ENCODE results near the gene H6PD.
"Not testable (repeated sequence)": the region's sequence is repeated elsewhere in the genome, so short reads cannot be mapped to it uniquely, and the experiment has no call there.

The H6PD gene

DNA sequence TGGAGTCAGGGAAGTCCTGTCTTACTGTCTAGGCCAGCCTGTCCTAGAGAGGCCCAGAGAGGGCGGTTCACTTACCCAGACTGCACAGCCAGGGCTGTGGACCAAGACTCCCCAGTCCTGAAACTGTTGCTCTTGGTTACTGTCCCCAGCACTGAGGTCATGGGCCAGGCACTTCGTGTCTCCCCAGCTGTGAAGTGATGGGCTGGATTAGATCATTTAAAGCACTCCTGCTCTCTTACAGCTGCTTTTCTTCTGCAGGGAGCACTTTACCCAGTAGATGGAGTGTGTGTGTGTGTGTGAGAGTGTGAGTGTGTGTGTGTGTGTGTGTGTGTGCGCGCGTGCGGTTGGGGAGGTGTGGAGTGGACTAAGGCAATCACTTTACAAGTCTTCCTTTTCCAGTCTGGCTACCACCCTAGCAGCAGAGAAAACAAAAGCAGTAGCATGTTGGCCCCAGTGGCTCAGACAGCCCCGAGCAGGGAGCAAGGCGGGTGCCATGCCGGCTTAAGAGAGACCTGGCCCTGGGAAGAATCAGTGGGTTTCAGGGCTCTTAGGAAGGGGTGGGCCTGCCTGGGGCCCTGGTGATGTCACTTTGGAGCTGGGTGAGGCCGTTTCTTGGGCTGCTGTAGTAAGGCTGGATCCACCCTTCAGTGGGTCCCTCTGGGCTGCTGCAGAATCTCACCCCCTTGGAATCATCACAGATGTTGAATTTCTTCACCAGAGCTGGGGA lies 60.5 kb downstream of the H6PD start:
- FAIRE-seq (no peak), DNase-seq (ENCODE audit: low spot score) (peak; percentile 28)

DNA sequence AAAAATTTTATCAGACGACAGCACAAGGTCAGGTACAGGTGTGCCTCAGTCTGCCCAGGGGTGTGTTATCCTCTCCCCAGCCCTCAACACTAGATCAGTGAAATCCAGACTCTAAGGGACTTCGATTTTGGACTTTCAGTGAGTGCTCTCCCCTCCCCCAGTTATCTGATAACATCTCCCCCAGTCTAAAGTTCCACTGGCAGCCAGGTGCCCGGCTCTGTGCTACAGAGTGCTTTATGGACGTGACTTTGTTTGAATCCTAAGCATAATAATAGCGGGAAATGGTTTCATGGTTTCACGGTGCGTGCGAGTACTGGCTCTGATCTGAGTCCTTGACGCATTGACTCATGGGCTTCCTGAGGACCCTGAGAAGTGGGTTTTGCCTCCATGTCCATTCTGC lies 61.3 kb downstream of the H6PD start:
- no peak for FAIRE-seq
- DNase-seq (ENCODE audit: low spot score) = no peak

DNA sequence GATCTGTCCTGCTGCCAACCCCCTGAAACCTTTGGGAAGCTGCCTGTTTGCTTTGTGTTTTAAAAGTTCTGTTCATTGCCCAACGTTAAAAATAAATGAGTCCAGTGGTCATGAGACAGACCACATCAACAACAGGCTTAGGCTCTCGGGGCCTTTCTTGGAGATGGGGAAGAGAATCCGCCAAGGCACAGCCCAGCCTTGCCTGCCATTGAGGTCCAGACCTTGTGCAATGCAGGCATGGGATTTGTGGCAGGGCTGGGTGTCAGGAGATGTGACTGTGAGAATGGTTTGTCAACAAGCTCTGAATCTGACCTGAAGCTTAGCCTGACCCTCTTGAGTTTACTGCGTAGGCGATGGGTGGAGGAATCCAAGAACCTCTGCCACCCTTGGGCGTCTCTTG lies 62.3 kb downstream of the H6PD start:
- FAIRE-seq (no peak), DNase-seq (ENCODE audit: low spot score) (no peak)

GRCh38 chr1:9297831-9298230 lies 63.3 kb downstream of the H6PD start:
- FAIRE-seq = no peak

DNA sequence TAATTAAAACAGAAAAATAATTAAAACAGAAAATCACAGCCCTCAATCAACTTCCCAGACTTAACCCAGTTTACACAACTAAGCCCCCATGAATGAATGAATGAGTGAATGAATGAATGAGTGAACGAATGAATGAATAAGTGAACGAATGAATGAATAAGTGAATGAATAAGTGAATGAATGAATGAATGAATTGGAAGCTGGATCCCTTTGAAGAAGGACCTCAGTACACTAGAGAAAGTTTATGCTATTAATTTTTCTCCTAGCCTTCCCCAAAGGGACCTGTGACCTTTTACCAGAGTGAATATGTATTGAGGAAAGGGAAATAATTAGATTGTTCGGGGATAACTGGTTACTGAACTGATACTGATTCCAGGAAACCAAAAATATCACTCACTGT lies 63.7 kb downstream of the H6PD start:
- FAIRE-seq = no peak

More at GRCh38 chr1:9297831-9298230, 63.3 kb downstream of the H6PD start:
- DNase-seq (ENCODE audit: low spot score) = no peak

DNA sequence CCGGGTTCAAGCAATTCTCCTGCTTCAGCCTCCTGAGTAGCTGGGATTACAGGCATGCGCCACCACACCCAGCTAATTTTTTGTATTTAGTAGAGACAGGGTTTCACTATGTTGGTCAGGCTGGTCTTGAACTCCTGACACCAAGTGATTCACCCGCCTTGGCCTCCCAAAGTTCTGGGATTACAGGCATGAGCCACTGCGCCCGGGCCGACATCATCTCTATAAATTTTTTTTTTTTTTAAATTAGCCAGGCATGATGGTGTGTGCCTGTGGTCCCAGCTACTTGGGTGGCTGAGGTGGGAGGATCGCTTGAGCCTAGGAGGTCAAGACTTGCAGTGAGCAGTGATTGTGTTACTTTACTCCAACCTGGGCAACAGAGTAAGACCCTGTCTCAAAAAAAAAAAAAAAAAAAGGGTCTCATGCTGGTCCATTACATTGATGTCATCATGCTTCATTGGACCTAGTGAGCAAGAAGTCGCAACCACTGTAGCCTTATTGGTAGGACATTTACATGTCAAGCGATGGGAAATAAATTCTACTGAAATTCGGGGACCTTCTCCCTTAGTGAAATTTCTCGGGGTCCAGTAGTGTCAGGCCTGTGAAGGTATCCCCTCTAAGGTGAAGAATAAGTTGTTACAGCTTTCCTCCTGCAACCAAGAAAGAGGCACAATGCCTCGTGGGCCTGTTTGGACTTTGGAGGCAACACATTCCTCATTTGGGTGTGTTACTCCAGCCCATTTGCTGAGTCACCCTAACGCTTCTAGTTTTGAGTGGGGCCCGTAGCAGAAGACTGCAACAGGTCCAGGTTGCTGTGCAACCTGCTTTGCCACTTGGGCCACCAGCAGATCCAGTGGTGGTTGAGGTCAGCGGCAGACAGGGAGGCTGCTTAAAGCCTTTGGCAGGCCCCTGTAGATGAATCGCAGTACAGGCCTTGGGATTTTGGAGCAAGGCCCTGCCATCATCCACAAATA lies 65.3 kb downstream of the H6PD start:
- FAIRE-seq = not testable (repeated sequence)
- peak; percentile 44 for DNase-seq (ENCODE audit: low spot score)

More for the DNA sequence above, 63.7 kb downstream of the H6PD start:
- DNase-seq (ENCODE audit: low spot score) = no peak

GRCh38 chr1:9300573-9300972 lies 66.0 kb downstream of the H6PD start:
- DNase-seq (ENCODE audit: low spot score) = no peak
- FAIRE-seq = no peak

DNA sequence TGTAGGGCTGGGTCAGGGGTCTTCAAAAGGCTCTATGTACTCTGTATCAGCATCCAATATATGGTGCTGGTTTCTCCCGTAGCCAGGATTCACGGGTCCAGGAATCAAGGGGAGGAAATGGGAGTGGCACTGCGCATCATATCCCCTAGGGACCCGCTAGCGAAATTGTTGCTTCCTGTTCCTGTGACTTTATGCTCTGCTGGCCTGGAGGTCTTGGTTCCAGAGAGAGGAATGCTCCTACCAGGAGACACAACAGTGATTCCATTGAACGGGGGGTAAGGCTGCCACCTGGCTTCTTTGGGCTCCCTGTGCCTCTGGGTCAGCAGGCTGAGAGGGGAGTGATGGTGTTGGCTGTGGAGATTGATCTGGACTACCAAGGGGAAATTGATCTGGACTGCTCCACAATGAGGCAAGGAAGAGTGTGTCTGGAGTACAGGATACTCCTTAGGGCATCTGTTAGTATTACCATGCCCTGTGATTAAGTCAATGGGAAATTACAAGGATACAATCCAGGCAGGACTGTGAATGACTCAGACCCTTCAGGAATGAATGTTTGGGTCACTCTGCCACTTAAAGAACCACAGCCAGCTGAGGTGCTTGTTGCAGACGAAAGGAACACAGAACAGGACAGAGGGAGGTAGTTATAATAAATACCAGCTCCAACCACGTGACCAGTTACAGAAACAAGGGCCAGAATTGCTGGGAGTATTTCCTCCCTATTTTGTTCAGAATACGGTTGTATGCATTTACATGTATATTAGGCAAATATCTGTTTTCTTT lies 68.4 kb downstream of the H6PD start:
- DNase-seq (ENCODE audit: low spot score) (peak; percentile 85), FAIRE-seq (peak; percentile 42)

DNA sequence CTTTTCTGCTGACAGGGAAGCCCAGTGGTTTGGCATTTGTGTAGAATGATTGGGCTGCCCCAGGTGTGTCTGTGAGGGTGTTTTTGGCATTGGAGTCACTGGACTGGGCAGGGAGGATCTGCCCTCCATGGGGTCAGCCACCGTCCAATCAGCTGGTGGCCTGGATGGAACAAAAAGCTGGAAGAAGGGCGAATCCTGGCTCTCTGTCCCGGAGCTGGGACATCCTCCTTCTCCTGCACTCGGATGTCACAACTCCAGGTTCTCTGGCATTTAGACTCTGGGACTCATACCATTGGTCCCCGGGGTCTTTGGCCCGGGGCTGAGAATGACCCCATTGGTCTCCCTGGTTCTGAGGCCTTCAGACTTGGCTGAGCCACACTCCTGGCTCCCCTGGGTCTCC lies 69.3 kb downstream of the H6PD start:
- DNase-seq (ENCODE audit: low spot score) = no peak
- FAIRE-seq = no peak

GRCh38 chr1:9305216-9305615 lies 70.6 kb downstream of the H6PD start:
- no peak for DNase-seq (ENCODE audit: low spot score)
- no peak for FAIRE-seq

DNA sequence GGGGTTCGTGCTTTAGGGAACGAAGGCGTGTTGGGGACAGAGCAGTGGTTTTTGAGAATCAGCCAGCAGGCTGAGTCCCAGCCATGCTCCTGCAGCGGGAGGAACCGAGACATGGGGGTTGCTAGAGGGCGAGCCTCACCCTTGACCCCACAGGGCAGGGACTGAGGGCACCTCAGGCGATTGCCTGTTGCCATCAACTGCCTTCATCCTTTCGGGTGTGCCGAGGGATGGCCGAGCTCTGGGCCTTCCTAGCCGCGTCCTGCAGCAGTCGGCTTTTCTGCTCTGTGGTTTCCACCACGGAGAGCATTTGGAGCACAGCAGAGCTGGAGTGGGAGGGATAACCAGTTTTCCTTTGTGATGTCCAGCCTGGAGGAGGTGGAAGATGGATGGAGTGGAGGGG lies 71.4 kb downstream of the H6PD start:
- DNase-seq (ENCODE audit: low spot score) = no peak
- FAIRE-seq = no peak

GRCh38 chr1:9307303-9307702 lies 72.7 kb downstream of the H6PD start:
- DNase-seq (ENCODE audit: low spot score) = no peak
- FAIRE-seq = no peak

DNA sequence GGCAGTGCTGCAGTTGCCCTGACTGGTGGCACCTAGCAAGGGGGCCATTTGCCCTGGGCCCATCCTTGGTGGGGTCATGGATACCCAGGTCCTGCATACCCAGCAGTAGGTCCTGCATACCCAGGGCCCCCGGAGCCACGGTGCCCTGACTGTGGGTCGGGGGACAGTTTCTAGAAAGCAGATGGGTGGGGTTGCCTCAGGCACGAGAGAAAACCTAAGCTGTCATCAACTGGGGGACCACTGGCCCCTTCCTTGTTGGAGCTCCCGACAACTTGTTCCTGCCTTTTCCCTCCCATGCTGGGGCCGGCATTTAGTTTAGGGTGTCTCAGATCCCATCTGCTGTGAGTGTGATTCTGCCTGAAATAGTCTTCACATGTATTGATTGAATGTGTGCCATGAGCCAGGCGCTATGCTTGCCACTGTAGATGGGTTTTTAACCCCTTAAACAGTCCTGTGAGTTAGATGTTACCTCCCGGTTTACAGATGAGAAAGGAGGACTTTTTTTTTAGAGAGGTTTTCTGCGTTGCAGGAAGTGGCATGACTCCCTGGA lies 73.7 kb downstream of the H6PD start:
- DNase-seq (ENCODE audit: low spot score) = no peak
- FAIRE-seq = no peak

DNA sequence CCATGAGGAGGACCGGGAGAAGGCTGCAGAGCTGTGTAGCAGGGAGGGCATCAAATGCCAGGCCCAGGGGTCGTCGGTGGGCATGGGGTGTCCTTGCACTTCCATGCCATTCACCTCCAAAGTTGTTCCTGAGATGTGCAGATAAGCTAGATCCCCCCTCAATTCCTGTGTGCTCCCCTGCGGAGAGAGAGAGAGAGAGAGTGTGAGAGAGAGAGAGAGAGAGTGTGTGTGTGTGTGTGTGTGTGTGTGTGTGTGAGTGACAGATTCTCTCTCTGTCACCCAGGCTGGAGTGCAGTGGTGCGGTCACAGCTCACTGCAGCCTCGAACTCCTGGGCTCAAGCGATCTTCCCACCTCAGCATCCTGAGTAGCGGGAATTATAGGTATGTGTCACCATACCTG lies 74.5 kb downstream of the H6PD start:
- no peak for DNase-seq (ENCODE audit: low spot score)
- FAIRE-seq = no peak

- no peak for FAIRE-seq
Observed at GRCh38 chr1:9309991-9310390, 75.4 kb downstream of the H6PD start.

GRCh38 chr1:9311029-9311428 lies 76.5 kb downstream of the H6PD start:
- DNase-seq (ENCODE audit: low spot score) = no peak
- FAIRE-seq = no peak

More at GRCh38 chr1:9309991-9310390, 75.4 kb downstream of the H6PD start:
- DNase-seq (ENCODE audit: low spot score) = no peak

DNA sequence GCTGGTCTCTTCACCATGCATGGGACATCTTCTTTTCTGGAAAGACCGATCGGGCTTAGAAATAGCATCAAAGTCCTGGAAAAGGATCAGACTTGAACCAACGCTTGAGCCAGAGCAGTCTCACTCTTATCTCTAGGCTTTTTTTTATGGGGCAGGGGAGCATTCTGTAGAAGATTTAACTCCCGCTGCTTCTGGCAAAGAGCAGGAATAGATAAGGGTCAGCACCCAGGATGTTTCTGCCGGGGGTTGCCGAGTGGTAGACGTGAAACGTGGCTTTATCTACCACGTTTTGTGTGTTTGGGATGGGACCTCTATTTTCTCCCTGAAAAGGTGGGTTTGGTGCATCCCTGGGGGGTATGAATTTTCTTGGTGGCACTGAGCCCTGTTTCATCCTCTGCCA lies 76.9 kb downstream of the H6PD start:
- FAIRE-seq = no peak
- DNase-seq (ENCODE audit: low spot score) = no peak

- DNase-seq (ENCODE audit: low spot score) (no peak), FAIRE-seq (no peak)
Observed at GRCh38 chr1:9312168-9312720, 77.7 kb downstream of the H6PD start.

GRCh38 chr1:9313576-9313975 lies 79.0 kb downstream of the H6PD start:
- no peak for DNase-seq (ENCODE audit: low spot score)
- no peak for FAIRE-seq

GRCh38 chr1:9314111-9314510 lies 79.5 kb downstream of the H6PD start:
- DNase-seq (ENCODE audit: low spot score) = no peak
- FAIRE-seq = no peak
